ENCODE results near the gene CDH7.

CDH7 gene

DNA sequence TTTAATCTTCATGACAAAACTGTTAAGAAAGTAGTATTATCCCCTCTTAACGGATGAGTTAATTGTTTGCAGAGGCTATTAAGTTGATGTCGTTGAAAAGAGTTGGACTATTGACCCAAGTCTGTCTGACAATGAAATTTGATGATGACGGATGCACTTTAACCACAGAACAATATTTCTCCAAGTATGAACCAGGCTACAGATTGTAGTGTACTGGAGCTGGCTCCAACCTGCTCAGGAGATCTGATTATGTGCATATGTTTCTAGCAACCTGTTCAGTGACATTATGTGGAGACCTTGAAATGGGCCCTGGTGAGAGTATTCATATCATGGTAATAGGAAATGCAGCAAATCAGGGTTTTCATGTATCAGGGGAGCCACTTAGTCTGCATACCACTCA lies 174.1 kb downstream of the CDH7 start:
- DNase-seq, result no peak

DNA sequence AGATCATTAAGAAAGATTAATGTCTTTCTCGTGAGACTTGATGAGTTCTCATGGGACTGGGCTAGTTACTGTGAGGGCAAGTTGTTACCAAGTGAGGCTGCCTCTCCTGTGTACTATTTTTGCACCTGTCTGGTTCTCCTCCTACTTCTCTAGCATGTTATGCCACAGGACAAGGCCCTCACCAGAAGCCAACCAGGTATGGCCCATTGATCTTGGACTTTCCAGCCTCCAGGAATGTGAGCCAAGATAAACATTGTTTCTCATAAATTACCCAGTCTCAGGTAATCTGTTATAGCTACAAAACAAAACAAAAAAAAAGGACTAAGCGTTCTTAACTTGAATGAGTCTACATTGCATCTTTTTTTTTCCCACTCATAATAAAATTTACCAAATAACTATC lies 184.1 kb downstream of the CDH7 start:
- DNase-seq, result no peak

DNA sequence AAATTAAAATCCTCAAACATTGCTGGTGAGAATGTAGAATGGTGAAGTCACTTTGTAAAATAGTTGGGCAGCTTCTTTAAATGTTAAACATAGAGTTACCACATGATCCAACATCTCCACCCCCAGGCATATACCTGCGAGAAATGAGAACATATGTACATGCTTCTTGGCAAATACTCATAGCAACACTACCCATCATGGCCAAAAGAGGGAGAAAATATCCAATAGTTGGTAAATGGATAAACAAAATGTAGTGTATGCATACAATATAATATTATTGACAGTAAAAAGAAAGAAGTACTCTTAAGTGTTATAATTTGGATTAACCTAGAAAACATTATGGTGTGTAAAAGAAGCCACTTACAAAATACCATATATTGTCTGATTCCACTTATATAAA lies 185.9 kb downstream of the CDH7 start:
- no peak for DNase-seq

DNA sequence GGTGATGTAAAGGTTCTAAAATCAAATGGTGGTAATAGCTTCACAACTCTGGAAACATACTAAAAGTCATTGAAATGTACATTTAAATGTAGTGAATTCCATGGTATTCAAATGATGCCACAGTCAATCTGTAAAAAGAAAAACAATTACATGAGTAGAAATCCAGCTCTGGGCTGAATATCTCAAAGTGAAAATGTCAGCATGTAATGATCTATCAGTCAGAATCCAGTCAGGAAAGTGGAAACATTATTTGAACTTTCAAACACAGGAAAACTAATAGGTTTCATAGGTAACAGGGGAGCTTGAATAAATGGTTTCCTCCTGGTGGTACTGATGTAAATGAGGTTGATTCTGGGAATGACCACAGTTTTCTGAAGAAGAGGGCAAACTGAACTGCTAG lies 186.4 kb downstream of the CDH7 start:
- no peak for DNase-seq

DNA sequence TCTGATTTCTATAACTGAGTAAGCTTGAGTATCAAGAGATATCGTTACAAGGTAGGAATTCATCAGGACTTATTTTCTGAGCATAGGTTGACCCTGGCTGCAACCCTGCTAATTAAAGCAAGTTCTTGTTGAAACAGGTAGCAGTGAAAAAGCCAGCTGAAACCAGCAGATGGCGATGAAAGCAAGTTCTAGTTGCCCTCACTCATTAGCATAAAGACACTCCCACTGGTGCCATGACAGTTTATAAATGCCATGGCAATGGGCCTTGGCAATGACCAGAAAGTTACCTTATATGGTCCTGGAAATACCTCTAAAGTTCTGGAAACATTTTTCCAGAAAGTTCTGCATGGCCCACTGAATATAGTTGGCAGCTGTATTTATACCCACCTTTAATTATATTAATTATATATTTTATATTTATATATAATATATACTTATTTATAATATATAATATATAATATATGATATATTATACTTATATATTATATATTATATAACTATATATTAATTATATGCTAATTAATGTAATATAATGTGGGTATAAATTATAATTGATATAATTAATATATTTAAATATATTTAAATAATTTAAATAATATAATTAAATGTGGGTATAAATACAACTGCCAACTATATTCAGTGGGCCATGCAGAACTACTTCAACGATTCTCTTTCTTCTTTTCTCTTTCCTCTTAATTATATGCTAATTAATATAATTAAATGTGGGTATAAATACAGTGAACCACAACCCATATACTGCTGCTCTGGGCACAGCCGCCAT lies 188.0 kb downstream of the CDH7 start:
- DNase-seq, result peak; percentile 37
